Choroid plexus epithelial cell (primary cell): Measurements from ENCODE around the gene EEFSEC.

Experiments used
- DNase-seq: peaks from one replicate; pipeline ENCODE4 v3.0.0-alpha.2; 2010; ENCODE audit warnings: low read depth
- H3K4me3 ChIP-seq: 2 replicates; pipeline ENCODE4 v1.5.1; 2011; ENCODE audit warnings: low read depth, mild to moderate bottlenecking, control low read depth, low read length, moderate library complexity
- CTCF ChIP-seq: conservative IDR thresholded peaks from 2 replicates; pipeline ENCODE4 v1.5.1; 2011; ENCODE audit warnings: low read depth, mild to moderate bottlenecking, control low read depth, inconsistent platforms, low read length, moderate library complexity

EEFSEC gene

DNA sequence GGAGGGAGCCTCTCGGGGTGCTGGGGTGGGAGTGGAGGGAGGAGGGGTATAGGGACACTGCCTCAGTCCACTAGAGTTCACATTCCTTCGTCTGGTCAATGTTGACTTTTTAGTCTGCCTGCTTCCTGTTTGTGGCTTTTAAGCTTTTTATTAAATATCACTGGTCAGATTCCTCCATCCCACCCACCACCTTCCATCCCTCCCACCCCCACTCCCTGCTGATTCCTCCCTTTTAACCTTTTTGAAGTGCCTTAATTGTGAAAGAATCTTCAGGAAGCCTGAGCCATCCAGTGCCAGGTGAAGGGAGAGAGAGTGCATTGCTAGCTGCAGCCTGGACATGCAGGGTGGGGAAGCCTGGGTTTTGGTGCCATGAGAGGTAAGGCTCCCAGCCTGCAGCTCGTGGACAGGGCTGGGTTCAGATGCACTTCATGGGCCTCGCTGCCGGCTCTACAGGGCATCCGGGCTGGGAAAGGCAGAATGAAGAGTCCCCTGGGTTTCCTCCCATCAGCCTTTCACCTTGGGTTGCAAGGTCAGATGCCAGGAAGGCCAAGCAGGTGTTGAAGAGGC is 207.5 kb downstream of the EEFSEC start:
- DNase-seq = peak; percentile 56
- no peak for TF ChIP-seq CTCF
- no peak overlapping the region for H3K4me3 ChIP-seq

- no peak for DNase-seq
- no peak for TF ChIP-seq CTCF
- H3K4me3 ChIP-seq = no peak overlapping the region
These were observed 209.0 kb downstream of the EEFSEC start for GRCh38 chr3:128362026-128362965.

DNA sequence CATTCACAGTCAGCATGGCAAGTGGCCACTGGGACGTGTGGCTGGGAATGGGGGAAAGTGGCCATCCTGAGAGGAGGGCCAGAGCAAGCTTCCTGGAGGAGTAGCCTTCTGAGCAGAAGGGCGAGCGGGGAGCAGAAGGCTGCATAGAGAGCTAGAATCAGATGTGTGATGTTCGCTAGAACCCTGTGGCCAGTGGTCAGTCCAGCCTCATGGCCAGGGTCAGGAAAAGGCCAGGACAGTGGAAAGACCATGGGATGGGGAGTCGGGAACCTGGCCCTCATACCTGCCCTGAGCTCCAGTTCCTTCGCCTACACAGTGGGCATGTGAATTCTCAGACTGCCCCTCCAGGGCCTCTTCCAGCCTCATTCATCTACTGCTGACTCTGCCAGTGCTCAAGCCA is 211.0 kb downstream of the EEFSEC start:
- no peak for DNase-seq
- no peak overlapping the region for H3K4me3 ChIP-seq
- TF ChIP-seq CTCF = no peak

DNA sequence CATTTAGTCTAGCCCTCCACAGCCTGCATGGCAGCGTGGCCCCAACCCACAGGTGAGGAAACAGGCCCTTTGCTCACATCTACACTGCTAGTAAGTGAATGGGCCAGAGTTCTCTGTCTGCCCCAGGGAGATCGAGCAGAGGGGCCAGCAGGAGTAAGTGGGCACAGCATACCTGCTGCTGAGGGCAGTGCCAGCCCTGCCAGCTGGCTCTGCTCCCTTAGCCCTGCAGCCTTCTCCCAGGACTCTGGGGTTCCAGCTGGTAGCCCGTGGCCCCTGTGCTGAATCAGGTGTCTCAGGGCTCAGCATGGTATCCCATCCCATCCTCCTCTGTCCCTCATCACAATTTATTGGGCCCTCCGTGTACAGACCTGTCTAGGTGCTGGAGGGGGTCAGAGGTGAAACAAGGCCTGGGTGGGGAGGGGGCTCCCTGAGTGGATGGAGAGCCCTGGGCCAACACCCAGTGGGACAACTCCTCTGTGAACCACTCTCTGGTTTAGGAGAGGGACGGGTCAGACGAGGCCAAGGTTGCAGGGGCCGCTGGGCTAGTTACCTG is 211.6 kb downstream of the EEFSEC start:
- DNase-seq = no peak
- no peak overlapping the region for H3K4me3 ChIP-seq
- no peak for TF ChIP-seq CTCF

DNA sequence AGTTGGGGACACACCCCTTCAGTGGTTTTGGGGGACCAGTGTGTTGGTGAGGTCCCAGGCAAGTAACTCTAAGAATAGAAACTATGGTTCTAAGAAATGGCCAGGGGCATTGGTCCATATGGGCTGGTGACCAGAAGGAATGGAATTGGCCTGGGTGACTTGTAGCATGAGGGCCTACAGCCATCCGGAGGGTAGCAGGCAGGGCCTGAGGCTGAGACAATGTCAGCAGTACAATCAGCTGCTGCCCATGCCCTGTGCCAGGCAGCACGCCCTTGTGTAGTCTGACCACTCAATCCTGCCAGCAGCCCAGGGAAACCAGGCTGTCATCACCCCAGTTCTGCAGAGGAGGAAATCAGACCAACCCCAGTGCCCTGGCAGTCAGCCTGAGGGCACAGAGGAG is 212.9 kb downstream of the EEFSEC start:
- TF ChIP-seq CTCF = no peak
- no peak overlapping the region for H3K4me3 ChIP-seq
- no peak for DNase-seq

- DNase-seq = no peak
- TF ChIP-seq CTCF = no peak
- no peak overlapping the region for H3K4me3 ChIP-seq
These were observed 213.4 kb downstream of the EEFSEC start for GRCh38 chr3:128366652-128367051.
